ENCODE data around the gene CCDC12.

DNA sequence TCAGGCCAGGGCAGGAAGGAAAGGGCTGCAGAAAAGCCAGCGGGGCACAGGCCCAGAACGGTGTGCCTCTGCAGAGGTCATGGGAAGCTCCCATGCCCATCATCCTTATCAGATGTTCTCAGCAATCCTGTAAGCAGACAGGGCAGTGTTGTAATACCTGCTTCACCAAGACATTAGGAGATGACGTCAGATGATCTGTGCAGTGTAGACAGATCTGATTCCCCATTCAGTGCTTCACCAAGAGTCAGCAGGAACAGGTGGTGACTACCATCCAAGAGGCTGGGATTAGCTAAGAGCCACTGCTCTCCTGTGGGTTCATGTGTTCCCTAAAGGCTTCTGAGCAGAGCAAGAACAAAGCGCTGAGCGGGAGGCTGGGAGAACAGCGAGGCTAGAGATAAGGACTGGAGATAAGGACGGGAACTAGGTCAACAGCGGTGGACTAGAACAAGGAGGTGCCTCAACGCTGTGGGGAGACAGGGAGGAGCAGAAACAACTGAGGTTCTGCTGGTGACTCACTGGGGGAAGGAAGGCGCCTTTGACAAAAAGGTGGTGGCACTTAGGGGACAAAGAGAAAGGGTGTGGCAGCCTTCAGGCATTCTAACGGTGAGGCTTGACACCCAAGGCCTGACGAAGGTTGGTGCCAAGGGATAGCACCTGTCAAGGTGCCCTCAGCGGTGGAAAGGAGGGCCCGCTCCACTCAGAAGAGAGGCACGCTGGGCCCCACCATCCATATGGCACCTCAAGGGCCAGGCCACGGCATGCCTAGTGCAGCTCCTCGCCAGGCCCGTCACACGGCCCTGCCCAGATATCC lies 28.4 kb downstream of the CCDC12 start:
- no peak for TF ChIP-seq POLR2A (IDR thresholded peaks at IDR 0.05)
- TF ChIP-seq, protein P1, sequence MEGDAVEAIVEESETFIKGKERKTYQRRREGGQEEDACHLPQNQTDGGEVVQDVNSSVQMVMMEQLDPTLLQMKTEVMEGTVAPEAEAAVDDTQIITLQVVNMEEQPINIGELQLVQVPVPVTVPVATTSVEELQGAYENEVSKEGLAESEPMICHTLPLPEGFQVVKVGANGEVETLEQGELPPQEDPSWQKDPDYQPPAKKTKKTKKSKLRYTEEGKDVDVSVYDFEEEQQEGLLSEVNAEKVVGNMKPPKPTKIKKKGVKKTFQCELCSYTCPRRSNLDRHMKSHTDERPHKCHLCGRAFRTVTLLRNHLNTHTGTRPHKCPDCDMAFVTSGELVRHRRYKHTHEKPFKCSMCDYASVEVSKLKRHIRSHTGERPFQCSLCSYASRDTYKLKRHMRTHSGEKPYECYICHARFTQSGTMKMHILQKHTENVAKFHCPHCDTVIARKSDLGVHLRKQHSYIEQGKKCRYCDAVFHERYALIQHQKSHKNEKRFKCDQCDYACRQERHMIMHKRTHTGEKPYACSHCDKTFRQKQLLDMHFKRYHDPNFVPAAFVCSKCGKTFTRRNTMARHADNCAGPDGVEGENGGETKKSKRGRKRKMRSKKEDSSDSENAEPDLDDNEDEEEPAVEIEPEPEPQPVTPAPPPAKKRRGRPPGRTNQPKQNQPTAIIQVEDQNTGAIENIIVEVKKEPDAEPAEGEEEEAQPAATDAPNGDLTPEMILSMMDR (IDR thresholded peaks at IDR 0.05): no peak
- no peak for TF ChIP-seq EP300 (IDR thresholded peaks at IDR 0.05)
- TF ChIP-seq POLR2AphosphoS5 (IDR thresholded peaks at IDR 0.05): no peak

Data from gastroesophageal sphincter (tissue), 3 donors.